IPS-NIHi11 (cell line): ENCODE measurements around the gene SLC15A1.
A peak's percentile ranks its signal among the peaks of the same experiment; 100 is the strongest.

Experiments used
- DNase-seq: peaks from one replicate; pipeline ENCODE4 v3.0.0; 2012; ENCODE audit warnings: mixed read lengths, low spot score

SLC15A1 gene, protein sequence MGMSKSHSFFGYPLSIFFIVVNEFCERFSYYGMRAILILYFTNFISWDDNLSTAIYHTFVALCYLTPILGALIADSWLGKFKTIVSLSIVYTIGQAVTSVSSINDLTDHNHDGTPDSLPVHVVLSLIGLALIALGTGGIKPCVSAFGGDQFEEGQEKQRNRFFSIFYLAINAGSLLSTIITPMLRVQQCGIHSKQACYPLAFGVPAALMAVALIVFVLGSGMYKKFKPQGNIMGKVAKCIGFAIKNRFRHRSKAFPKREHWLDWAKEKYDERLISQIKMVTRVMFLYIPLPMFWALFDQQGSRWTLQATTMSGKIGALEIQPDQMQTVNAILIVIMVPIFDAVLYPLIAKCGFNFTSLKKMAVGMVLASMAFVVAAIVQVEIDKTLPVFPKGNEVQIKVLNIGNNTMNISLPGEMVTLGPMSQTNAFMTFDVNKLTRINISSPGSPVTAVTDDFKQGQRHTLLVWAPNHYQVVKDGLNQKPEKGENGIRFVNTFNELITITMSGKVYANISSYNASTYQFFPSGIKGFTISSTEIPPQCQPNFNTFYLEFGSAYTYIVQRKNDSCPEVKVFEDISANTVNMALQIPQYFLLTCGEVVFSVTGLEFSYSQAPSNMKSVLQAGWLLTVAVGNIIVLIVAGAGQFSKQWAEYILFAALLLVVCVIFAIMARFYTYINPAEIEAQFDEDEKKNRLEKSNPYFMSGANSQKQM

DNA sequence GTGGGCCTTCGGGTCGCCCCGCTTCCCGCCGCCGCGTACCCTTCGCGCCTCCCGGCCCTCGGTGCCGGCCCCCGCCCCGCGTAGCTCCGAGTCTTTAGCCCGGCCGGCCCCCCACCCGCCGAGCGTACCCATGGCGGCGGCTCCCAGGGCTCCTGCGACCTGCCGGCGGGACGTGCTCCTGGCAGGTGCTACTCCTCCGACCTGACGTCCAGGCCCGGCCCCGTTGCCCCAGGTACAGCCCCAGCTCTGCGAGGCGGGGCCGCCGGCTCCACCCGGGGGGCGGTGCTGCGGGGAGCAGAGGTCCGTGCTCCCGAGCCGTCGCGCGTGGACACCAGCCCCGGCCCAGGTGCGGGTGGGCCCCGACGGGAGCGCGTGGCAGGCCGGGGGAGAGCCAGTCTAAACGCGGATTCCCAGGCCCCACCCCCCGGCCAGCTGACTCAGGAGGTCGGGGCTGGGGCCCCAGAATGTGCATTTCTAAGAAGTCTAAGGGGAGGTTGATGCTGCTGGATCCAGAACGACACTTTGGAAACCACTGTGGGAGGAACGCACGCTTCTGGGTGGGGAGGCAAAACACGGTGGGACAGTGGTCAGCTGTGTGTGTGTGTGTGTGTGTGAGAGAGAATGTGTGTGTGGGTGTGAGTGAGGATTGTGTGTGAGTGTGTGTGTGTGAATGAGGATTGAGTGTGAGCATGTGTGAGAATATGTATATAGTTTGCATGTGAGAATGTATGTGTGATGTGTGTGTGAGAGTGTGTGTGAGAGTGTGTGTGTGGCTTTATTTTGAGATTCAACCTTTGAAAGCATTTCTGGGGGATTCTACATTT is at the start of gene SLC15A1:
Gene SLC15A1, minus strand, starts transcription at position 206 of the 824 bp plus-strand sequence. Its CDS starts 74 bp downstream, at position 132.
- peak; percentile 76 for DNase-seq

DNA sequence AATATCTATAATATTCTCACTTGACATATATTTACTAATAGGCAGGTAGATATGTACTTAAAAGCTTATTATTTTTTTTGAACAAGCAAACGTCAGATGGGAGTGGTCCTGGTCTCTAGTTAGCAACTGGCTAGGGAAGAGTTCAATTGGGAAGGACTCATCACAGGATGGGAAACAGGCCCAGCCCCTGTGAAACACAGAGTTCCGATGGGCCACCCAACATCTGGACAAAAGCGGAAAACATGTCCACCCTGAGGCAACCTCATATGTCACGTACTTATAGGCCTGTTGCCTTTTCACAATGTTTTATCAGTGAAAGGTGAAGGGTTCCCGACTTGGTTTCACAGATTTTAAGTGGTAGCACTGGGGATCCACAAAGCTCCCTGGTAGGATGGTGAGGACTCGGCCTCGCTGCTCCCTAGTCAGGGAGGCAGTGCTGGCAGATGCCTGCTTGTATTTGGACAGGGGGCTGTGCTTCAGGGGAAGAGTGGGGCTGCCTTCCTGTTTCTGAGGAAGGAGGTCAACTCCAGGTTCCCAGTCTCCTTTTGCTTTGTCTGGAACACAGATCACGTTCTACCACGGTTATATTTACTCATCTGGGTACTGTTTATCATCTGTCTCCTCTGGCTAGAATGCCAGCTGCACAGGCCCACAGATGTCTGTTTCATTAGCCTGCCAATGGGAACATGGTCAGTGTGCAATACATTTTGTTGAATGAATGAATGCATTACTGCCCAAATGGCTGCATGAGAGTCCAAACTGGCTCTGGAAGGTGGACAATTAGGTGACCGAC is 49.4 kb upstream of the SLC15A1 start:
- no peak for DNase-seq

DNA sequence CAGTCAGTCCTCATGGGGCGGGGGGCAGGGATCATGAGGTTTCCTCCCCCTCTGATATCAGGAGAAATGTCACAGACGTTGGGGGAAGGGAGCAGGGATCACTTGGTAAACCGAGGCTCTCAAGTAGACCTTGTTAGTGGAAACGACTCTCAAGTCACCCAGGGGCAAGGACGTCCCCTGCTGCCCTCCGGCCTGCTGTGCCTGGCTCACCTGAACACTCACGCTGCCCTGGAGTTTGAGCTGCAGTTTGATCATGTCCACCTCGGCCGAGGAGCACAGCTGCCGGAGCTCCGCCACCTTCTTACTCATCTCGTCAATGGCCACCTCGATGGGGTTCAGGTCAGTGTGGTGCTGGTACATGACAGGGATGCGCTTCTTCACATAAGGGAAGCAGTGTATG is 47.6 kb upstream of the SLC15A1 start:
- DNase-seq = no peak

DNA sequence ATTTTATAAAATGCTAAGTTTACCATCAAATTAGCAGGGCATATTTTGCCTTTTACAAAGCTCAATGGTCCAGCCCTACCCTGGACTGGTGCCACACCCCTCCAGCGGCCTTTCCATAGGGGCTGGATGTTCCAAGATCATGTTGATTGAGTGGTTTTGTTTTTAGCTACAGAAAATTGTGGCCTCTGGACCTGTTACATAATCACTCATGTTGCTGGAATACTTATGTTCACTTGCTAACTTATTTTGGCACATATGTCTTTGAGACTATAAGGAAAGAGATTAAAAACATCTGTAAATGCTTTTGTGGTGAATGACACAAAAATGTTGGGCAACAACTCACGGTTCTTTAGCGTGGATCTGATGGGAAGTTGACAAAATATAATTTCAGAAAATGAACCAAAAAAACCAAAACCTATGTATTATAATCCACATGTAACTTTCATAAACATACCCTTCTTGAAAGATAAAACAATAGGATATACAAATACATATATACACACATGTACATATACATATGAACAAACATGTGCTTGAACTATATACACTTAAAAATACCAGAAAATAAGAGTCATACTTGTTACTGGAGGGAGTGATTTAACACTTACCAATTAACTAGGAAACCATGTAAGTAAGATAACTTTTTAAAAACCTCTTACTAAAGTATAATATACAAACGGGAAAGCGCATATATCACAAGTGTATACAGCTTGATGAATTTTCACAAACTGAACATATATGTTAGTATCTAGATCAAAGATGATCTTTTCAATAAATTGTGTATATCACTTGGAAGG is 46.6 kb upstream of the SLC15A1 start:
- no peak for DNase-seq

DNA sequence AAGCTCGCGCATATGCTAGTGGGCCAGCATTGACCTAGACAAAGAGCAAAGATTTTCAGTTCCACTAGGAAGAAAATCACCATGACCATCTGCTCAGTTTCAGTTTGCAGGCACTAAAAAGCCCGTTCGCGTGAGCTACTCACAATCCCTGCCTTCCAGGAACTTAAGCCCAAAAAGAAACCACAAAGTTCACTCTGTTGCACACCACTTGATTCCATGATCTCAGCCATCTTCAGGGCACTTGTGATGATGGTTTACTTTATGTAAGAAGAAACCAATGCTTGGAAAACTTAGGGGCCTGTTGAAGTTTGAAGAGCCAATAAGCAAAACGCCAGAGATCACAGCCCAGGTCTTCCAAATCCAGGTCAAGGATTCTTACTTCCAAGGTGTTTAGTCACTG is 45.0 kb upstream of the SLC15A1 start:
- DNase-seq = no peak

DNA sequence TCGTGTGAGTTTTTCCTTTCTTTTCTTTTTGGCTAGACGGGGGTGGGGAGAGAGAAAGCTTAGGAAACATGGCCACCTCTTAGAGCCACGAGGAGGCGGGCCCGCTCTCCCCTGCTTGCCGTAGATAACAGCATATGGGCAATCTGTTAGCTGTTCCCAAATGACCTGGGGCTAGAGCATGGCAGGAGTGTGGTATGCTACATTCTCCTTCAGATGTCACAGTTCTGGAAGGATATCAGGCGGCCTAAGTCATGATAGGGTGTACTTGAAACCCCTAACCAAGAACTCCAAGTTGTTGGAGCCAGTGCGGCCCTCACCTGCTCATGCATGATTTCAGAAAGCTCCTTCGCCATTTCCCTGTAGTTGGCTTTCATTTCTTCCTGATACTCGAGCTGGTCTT is 44.3 kb upstream of the SLC15A1 start:
- no peak for DNase-seq

DNA sequence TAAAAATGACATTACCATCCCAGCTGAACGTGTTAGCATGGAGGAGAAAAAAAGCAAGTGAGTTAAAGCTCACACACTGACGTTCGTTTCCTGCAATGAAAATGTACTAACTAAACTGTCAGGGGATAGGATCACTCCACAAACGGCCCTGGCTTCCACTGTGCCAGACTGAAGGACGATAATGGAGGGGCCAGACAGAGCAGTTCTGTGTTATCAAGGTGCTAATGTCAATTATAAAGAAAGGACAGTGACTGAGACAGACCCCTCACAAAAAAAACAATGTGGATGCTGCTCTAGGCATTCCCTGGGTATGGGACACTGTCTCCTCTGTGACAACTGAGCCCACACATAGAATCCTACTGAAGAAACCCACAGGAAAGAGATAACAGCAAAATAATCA is 43.7 kb upstream of the SLC15A1 start:
- no peak for DNase-seq

DNA sequence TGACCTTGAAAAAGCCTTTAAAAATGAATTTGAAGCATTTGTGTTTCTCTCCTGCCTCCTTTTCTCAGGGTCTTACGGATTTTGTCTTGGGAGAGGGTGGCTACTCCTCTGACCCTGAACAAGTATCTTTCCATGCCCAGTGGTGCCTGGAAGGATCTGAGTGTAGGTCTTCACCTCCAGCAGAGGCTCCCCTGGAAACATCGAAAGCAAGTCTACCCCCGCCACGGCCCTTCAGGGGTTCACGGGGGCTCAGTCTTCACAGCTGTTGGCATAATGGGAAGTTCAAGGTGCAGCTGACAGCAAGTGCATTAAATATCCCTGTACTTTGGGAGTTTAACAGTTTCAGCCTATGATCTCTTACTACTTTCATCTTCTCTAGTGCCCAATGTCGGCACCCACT is 42.7 kb upstream of the SLC15A1 start:
- no peak for DNase-seq

DNA sequence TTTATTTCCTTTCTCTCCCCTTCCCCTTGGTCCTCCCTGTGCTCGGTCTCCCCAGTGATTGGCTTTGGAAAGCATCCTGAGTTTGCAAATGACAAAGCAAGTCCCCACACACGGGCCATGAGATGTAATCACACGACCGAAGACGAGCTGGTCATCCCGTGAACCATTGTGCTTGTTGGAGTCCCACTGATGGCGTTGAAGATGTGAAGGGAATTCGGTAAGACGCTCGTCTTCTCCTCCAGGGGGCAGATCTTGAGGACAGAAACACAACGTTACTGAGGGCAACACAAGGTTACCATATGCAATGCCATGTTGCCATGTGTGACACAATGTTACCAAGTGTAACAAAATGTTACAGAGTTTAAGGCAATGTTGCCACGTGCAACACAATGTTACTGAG is 42.0 kb upstream of the SLC15A1 start:
- no peak for DNase-seq

DNA sequence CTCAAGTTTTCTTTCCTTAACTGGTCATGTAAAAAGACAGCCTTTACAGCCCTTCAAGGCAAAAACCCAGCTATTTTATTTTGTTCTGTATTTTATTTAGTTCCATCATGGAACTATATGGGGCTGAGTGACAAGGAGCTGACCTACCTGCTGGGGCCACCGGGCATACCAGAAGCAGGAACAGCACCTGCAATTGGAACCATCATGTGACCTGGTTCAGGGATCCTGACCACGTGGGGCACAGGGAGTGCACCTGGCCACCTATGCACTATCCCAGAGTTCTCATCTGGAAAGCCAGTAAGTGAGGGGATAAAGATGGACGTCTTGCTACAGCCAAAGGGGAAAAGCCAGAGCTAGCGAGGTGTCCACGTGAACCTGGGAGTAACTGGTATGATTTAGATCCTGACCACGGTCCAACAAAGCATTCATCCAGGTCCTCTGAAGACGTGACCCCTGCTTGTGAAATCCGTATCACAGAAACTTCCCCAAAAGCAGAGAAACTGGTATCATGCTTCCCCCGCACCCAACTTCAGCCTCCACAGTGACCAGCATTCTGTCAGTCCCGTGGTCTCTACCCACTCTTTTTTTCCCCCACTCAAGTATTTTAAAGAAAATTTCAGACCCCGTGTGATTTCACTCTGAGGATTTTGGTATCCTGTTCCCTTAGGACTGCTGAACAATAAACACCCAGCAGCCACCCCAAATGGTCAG is 40.5 kb upstream of the SLC15A1 start:
- DNase-seq = no peak

DNA sequence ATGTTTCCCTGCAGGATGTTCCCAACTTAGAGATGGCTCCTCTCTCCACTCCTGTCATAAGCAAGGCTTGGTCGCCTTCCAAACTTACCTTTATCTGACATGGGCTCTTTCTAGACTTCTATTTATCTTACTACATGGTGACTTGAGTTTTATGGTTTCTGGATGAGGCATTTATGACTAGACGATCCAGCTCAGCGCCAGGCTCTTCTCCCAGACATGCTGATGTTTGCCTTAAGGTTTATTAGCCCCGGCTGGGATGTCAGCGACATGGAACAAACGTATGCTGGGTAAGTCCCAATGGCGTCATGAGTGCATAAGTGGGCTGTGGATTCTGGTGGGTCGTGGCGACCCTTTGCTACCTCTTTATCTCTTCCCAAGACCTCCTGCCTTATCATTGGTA is 39.8 kb upstream of the SLC15A1 start:
- DNase-seq = no peak

DNA sequence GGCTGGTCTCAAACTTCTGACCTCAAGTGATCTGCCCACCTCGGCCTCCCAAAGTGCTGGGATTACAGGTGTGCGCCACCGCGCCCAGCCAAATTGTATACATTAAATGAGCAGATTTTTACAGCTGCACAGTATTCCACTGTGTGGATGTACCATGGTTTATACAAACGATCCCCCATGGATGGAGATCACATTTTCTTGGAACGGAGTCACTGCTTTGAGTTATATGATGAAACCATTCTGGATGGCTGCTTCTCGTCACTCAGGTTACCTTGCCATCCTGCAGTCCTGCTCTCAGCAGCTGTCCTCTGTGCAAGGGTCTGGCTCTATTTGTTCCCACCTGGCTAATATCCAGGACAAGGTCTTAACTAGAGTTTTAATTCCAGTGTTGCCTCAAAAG is 39.1 kb upstream of the SLC15A1 start:
- no peak for DNase-seq

DNA sequence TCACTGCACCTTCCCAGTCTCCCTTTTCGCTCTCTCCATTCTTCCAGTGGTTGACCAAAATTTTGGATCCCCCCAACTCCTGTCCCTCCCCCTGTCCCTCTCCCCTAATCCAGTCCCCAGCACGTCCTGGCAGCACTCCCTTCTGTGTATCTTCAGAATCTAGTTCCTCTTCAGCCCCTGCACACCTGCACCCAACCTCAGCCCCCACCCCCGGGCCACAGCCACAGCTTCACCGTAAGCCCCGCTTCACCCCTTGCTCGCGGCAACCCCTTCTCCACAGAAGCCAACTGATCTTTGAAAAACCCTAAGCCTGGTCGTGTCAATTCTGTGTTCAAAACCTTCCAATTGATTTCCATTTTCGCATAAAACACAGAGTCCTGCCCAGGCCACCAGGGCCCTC is 35.5 kb upstream of the SLC15A1 start:
- DNase-seq = no peak

DNA sequence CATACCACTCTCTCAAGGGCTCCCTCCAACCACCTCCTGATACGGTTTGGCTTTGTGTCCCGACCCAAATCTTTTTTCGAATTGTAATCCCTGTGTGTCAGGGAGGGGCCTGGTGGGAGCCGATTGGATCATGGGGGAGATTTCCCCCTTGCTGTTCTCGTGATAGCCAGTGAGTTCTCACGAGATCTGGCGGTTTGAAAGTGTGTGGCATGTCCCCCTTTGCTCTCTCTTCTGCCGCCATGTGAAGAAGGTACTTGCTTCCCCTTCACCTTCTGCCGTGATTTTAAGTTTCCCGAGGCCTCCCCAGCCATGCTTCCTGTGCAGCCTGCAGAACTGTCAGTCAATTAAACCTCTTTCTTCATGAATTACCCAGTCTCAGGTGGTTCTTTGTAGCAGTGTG is 34.7 kb upstream of the SLC15A1 start:
- DNase-seq = no peak

DNA sequence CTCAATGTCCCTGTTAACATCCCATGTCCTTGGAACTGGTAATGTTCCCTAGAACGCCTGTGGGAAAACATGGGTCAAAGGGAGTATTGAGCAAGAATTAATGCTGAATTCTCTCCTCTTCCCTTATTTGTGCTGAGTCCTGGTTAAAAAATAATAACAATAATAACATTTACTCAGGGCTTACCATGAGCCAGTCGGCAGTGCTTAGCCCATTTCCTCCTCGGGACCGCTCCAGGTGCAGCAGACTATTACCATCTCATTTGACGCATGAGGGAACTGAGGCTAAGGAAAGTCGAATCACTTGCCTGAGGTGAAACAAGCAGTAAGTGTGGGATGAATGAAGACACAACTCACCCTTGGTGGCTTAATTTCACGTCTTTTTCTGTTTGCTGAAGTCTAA is 33.6 kb upstream of the SLC15A1 start:
- no peak for DNase-seq

DNA sequence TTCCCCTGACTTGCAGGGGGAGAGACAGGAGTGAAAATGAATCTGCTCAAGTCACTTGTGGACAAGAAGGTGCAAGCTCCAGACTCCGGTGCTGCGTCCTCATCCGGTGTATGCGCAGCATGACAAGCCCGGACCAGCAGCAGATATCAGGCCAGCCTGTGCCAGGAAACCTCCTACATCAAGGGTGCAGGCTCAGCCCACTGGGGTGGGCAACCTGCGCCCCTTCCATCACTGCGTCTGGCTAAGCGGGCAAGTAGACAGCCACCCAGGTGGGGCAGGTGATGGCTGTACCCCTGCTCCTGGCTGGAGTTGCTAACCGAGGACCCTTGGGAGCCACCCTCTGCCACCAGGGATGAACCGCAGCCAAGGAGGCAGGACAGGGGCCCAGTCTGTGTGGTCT is 32.9 kb upstream of the SLC15A1 start:
- no peak for DNase-seq

DNA sequence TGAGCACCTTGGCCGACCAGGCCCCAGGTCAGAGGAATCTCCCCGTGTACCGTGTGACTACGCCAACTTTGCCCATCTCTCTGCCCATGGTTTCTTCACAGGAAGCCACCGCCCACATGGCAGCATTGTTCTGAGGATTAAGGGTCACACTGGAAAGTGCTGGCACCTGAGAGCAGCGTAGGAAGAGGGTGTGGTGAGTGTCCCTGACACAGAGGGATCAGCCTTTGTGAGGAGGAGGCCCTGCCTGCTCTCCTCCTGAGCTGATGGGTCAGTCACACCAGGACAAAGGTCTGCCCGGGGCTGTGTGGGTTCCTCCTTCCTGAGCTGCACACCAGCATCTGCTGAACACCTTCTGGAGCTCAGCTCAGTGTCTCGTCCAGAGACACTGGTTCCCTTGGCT is 32.2 kb upstream of the SLC15A1 start:
- no peak for DNase-seq

DNA sequence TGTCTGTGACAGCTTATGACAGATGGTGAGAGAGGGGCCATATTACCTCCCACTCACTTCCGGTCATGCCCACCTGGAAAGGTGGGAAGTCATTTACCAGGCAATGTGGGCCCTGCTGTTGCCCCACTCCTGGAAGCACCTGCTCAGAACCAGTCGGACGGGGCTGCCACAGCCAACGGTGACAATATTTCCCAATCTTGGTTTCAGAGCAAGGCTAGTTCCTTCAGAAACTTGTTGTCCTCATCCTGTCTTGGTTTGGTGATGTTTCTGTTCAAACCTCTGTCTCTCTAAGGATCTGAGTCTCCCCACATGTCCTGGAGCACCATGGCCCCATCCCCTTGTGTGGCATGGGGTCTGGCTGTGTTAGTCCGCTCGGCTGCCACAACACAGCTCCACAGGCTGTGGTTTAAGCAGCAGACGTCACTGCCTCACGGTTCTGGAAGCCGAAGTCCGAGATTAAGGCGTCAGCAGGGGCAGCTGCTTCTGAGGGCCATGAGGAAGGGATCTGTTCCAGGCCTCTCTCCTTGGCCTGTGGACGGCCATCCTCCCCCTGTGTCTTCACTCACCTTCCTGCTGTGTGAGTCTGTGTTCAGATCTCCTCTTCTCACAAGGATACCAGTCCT is 31.5 kb upstream of the SLC15A1 start:
- DNase-seq = no peak

DNA sequence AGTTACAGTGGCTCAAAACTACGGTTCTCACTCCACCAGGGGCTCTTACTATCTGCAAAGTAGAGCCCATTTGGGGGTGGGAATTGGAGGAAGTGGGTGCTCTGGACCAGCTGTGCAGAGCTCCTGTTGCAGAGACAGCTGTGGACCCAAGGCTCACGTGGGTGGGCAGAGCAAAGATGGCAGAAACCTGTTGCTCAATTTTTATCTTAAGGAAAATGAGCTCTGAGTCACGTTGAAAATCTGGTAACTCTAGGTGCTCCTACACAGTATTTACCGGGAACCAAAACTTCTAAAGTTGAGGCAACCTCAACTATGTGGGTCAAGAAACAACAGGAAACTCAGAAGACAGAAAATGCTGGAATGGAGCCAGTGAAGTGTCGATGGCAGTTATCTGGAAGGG is 30.2 kb upstream of the SLC15A1 start:
- DNase-seq = no peak

DNA sequence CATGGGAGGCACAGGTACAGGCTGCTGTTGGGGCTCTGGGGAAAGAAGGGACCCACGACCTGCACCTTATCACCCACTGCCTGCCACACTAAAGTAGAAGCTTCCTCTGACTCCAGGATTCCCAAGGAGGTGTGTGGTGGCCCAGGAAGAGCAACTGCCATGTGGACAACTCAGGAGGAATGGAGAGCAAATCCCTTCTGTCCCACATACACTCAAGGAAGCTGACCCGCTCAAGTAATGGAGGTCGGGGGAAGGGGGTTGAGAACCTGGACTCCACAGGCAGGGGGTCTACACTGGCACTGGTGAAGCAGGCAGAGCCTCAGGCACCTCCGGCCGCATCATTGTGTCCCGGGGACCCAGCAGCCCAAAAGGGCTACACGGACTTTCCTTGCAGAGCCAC is 29.4 kb upstream of the SLC15A1 start:
- no peak for DNase-seq
